GM18870 (cell line): ENCODE results near the gene E2F8.
A peak's percentile ranks its signal among the peaks of the same experiment; 100 is the strongest.

Source experiments
- ATAC-seq: cut with Tn5 transposase; IDR thresholded peaks from one replicate; pipeline ENCODE4 v1.9.1; 2021; ENCODE audit warnings: moderate library complexity; ENCODE audit not compliant: unreplicated experiment

Gene E2F8

GRCh38 chr11:19252394-19253152, 11.8 kb upstream of the E2F8 start:
- no peak for ATAC-seq

GRCh38 chr11:19251577-19251976, 10.8 kb upstream of the E2F8 start:
- ATAC-seq = no peak

GRCh38 chr11:19246816-19247215, 6.1 kb upstream of the E2F8 start:
- no peak for ATAC-seq

- ATAC-seq = no peak
These were observed 4.6 kb upstream of the E2F8 start for GRCh38 chr11:19245351-19245750.

- ATAC-seq = no peak
These were observed 3.9 kb upstream of the E2F8 start for GRCh38 chr11:19244621-19245020.

GRCh38 chr11:19244084-19244483, 3.3 kb upstream of the E2F8 start:
- no peak for ATAC-seq

- no peak for ATAC-seq
These were observed 2.9 kb upstream of the E2F8 start for GRCh38 chr11:19243613-19244012.

GRCh38 chr11:19243143-19243542, 2.4 kb upstream of the E2F8 start:
- ATAC-seq = no peak

GRCh38 chr11:19242179-19242932, 1.6 kb upstream of the E2F8 start:
- ATAC-seq = no peak

GRCh38 chr11:19241260-19242178, 774 bp upstream of the E2F8 start:
- peak; percentile 31 for ATAC-seq

GRCh38 chr11:19239039-19239438, 1.7 kb downstream of the E2F8 start:
- ATAC-seq = no peak

GRCh38 chr11:19237813-19238212, 2.9 kb downstream of the E2F8 start:
- ATAC-seq = no peak

GRCh38 chr11:19237381-19237780, 3.4 kb downstream of the E2F8 start:
- no peak for ATAC-seq

- no peak for ATAC-seq
These were observed 6.4 kb downstream of the E2F8 start for GRCh38 chr11:19234231-19234817.

- no peak for ATAC-seq
These were observed 7.7 kb downstream of the E2F8 start for GRCh38 chr11:19232910-19233503.

GRCh38 chr11:19229671-19230070, 11.1 kb downstream of the E2F8 start:
- no peak for ATAC-seq

- no peak for ATAC-seq
These were observed 11.8 kb downstream of the E2F8 start for GRCh38 chr11:19228968-19229367.

GRCh38 chr11:19226378-19227195, 14.2 kb downstream of the E2F8 start:
- no peak for ATAC-seq

- ATAC-seq = no peak
These were observed 15.2 kb downstream of the E2F8 start for GRCh38 chr11:19225581-19225980.

GRCh38 chr11:19225123-19225522, 15.6 kb downstream of the E2F8 start:
- ATAC-seq = no peak
